AG04449 (cell line): ENCODE results near the gene DHRS3.
A peak's percentile ranks its signal among the peaks of the same experiment; 100 is the strongest.

Experiments
- CTCF ChIA-PET: fragments of 350-600 bp; formaldehyde crosslinking; extraction: SDS; loops from one replicate; lab custom pipeline; 2021; ENCODE audit warnings: antibody characterized with exemption; lab: Yijun Ruan, JAX
- POLR2A ChIA-PET: fragments of 400-600, 350-600 bp; formaldehyde crosslinking; extraction: SDS; loops from one replicate; lab custom pipeline; 2020; ENCODE audit warnings: antibody characterized with exemption, inconsistent platforms; lab: Yijun Ruan, JAX
- DNase-seq: peaks from one replicate; pipeline ENCODE4 v3.0.0-alpha.2; 2010; ENCODE audit warnings: low read depth, low spot score
- H3K4me3 ChIP-seq: 2 replicates; pipeline ENCODE4 v1.5.1; 2011; ENCODE audit warnings: low read depth, mild to moderate bottlenecking, control low read depth, low read length
- TF ChIP-seq, protein P1 (sequence below): IDR thresholded peaks from one replicate; pipeline ENCODE4 v1.5.1; 2011; ENCODE audit warnings: mild to moderate bottlenecking, moderate library complexity, low read length, control low read depth, inconsistent platforms; ENCODE audit not compliant: insufficient read depth; ENCODE audit errors: missing control alignments

Gene DHRS3

DNA sequence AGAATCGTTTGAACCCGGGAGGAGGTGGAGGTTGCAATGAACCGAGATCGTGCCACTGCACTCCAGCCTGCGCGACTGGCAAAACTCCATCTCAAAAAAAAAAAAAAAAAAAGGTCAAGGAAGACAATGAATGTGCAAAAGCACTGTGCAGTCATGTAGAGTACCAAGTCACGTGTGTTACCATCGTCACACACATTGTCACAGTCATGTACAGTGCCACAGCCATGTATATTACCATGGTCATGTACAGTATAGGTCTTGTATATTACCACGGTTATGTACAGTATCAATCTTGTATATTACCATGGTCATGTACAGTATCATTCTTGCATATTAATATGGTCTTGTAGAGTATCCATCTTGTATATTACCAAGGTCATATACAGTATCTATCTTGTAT, 13.0 kb downstream of the DHRS3 start:
- H3K4me3 ChIP-seq, result no peak overlapping the region
- ChIA-PET POLR2A (interaction anchor here (0.7 to 1.7 kb wide), 2 partner anchors 9 to 205 kb away, joined by 4 to 5 read pairs; no protein-coding TSS in a partner anchor), CTCF (interaction anchor here (1.1 kb wide), 1 partner anchor 11 kb away, joined by 3 read pairs; no protein-coding TSS in a partner anchor)
- DNase-seq, result no peak
- TF ChIP-seq, protein P1, sequence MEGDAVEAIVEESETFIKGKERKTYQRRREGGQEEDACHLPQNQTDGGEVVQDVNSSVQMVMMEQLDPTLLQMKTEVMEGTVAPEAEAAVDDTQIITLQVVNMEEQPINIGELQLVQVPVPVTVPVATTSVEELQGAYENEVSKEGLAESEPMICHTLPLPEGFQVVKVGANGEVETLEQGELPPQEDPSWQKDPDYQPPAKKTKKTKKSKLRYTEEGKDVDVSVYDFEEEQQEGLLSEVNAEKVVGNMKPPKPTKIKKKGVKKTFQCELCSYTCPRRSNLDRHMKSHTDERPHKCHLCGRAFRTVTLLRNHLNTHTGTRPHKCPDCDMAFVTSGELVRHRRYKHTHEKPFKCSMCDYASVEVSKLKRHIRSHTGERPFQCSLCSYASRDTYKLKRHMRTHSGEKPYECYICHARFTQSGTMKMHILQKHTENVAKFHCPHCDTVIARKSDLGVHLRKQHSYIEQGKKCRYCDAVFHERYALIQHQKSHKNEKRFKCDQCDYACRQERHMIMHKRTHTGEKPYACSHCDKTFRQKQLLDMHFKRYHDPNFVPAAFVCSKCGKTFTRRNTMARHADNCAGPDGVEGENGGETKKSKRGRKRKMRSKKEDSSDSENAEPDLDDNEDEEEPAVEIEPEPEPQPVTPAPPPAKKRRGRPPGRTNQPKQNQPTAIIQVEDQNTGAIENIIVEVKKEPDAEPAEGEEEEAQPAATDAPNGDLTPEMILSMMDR, result no peak

DNA sequence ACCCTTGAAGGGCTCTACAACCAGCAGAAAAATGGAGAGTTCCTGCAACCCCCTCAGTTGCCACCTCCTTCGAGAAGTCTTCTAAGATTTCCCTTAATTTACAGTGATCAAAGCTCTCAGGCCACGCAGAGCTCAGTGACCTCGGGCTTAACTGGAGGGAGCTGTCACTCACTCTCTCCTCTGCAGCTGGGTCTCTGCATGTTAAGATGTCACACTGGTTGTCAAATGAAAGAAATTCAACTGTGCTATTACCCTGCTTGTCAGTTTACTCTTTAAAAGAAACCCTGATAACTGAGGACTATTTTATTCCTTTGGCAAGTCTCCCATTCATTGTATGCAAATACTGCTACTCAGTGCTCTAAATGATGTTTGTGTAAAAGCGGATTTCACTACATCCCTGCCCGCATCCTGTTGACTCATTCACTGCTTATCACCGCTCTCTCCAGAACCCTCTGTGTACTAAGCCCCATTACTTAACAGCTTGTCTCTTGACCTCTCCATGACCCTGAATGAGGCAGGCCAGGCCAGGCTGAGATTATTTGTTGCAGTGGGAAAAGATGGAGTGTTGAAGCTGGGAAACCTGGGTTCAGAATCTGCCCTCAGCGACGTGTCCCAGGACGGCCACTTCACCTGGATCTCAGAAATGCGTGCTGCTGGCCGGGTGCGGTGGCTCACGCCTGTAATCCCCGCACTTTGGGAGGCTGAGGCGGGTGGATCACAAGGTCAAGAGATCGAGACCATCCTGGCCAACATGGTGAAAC, 13.7 kb downstream of the DHRS3 start:
- no peak overlapping the region for H3K4me3 ChIP-seq
- TF ChIP-seq, protein P1, result no peak
- POLR2A ChIA-PET, result interaction anchor here (0.6 to 1.7 kb wide), 3 partner anchors 9 to 1860 kb away, joined by 3 to 5 read pairs (median 4); no protein-coding TSS in a partner anchor
- CTCF ChIA-PET, result interaction anchor here (1.1 to 1.6 kb wide), 2 partner anchors 12 to 13 kb away, joined by 3 to 4 read pairs; no protein-coding TSS in a partner anchor
- peak; percentile 90 for DNase-seq

GRCh38 chr1:12603224-12603623, 14.8 kb downstream of the DHRS3 start:
- DNase-seq, result no peak
- ChIA-PET POLR2A (no interaction called here), CTCF (interaction anchor here (1.6 kb wide), 1 partner anchor 14 kb away, joined by 4 read pairs; no protein-coding TSS in a partner anchor)
- H3K4me3 ChIP-seq, result no peak overlapping the region
- TF ChIP-seq, protein P1, result no peak

- no peak for DNase-seq
- CTCF ChIA-PET, result no interaction called here
- no peak overlapping the region for H3K4me3 ChIP-seq
- POLR2A ChIA-PET, result no interaction called here
- TF ChIP-seq, protein P1, result no peak
Measured at GRCh38 chr1:12602659-12603024, 15.4 kb downstream of the DHRS3 start.

DNA sequence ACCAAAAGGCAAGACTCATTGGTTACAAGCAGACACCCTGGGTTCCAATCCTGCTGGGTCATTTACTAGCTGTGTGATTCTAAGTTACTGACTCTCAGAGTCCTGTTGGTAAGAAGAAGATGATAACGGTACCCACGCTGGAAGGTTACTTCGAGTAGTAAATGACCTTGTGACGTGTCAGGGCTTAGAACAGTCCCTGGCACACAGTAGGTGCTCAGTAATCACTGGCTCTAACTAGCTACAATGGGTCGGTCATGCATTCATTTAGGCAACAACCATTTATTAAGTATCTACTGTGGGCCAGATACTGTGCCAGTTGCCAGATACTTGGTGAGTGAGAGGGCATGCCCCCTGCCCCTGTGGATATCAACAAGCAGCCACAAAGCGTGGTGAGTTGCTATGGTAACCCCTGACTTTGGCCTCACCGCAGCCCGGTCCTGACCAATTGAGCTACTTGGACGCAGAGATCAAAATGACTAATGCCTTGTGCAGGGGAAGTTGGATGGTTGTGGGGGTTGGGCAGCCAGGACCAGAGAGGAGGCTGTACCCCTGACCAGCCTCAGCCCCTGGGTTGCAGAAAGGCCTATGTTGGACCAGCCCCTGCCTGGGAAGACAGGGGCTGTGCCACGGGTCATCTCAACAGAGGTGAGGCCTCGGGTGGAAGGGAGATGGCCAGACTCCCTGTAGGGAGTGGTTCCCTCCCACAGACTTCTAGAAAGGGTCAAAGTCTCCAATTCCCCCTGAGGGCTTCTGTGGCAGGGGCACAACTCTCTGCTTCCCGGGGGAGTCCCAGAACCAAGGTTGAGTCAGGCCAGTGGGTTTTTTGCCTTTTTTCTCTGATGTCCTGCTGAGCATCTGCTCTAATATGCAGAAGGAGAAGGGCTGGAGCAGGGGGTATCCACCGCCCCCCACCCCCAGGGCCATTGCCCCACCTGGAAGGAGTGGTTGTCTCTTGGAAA, 16.0 kb downstream of the DHRS3 start:
- CTCF ChIA-PET, result interaction anchor here (0.7 to 2.4 kb wide), 5 partner anchors 8 to 18 kb away, joined by 3 to 9 read pairs (median 9); partner anchors contain the start of gene DHRS3
- no peak for DNase-seq
- no peak overlapping the region for H3K4me3 ChIP-seq
- POLR2A ChIA-PET, result no interaction called here
- TF ChIP-seq, protein P1, result no peak
